CMK (cell line): ENCODE data around the gene GLIS1.
"Not testable (repeated sequence)": the region's sequence is repeated elsewhere in the genome, so short reads cannot be mapped to it uniquely, and the experiment has no call there.

Source experiments
- DNase-seq: peaks from one replicate; pipeline ENCODE4 v3.0.0-alpha.2; 2010; ENCODE audit warnings: low read depth

The GLIS1 gene

DNA sequence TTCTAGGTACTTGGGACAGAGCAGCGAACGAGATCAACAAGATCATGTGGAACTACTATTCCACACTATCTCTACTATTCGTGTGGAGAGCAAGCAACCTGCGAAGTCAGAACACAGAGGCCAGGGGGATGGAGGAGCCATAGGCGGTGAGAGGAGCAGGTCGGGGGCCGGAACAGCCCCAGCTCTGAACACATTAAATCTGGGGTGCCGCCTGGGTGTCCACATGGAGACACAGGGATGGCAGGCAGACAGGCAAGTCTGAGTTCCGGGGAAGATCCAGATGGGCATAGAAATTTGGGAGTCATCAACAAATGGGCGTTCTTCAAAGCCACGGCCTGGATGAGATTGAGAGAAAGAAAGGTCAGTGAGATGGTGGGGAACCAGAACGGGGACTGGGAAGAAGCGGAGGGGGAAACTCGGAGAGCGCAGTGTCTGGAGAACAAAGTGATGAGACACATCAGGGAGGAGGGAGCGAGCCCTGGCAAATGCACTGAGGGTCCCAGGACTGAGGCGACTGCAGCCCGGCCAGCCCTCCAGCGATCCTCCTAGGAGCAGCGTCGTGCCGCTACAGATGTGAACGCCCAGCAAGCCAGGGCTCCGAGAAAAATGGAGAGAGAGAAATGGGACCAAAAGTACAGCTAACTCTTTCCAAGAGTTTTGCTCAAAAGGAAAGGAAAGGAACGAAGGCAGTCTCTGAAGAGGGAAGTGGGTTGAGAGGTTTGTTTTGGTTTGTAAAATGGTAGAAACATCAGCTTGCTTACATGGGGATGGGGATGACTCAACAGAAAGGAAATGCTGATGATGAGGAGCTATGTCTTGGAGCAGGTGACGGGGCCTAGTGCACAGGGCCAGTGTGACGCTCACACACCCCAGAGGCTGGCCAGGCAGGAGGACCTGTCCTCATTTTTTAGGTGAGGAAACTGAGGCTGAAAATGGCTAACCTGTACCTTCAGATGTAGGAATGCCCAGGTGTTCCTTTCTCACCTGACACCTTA, 84.5 kb downstream of the GLIS1 start:
- no peak for DNase-seq

DNA sequence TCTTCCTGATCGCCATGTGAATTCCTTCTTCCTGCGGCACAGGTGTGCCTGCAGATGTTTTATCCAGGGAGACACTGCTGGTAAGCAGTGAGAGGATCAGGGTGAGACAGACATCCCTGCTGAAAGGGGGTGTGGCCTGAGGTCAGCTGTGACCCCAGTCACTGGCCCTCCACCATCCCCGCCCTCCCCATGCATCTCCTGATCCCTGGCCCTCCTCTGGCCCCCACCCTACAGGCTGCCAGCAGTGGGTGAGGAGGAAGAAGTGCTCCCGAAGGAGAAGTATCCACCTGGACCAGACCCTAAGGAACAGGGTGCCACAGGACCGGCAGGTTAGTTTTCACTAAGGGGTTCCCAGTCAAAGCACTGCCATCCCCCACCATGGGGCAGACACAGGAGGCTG, 85.3 kb downstream of the GLIS1 start:
- DNase-seq: no peak

DNA sequence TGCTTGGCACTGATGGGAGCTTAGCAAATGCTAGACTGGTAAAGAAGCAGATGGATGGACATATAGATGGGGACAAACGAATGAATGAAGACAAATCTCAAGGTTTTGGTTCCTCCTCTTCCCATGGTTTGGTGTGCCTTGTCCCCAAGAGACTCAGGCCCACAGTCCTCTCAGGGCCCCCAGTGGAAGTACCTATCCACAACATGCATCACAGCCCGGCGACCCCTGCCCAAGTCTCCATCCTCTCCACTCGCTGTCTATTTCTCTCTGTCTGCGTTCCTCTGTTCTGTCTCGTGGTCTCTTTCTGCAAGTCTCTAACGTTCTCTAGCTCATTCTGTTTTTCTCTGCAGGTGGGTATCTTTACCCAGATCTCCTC, 85.8 kb downstream of the GLIS1 start:
- no peak for DNase-seq

DNA sequence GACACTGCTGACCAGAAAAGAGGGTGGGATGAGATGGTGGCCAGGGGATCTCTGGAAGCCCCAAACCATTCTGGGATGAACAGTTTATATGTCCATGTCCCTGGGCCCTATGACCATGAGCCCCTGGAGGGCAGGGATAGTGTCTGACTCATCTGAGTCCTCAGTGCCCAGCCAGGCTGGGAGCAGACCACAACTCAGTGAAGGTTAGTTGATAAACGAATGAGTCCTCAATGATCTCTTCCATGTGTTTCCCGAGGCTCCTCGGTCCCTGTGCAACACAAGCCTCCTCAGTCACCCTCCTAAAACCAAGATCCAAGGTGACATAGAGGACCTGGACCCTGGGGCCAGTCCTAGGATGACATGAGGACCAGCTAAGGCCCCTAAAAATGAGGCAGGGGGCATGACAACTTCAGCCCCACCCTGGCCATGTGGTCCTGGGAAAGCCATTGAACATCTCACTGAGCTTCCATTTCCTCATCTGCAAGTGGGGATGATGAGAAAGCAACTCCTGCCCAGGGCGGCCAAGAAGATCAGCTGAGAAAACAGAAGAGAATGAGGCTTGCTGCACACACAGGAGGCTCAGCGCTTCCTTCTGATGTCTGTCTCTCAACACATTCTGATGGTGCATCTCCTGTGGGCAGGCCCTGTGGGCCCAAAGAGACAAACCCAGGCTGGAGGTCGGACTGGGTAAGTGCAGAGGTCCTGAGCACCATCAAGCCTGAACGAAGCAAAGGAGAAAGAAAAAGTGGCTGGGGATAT, 86.3 kb downstream of the GLIS1 start:
- DNase-seq: no peak

DNA sequence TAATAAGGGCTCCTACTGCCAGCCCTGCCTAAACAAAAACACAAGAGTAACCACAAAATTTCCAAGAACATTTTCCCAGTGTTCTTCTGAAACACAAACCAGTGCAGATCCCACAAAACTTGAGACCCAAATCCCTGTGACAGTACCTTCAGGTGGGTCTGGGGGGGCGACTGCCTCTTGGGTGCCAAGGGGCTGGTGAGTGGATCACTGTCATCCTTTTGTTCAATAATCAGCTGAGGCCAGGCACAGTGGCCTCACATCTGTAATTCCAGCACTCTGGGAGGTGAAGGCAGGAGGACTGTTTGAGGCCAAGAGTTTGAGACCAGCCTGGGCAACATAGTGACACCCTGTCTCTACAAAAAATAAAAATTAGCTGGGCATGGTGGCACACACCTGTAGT, 87.6 kb downstream of the GLIS1 start:
- no peak for DNase-seq

DNA sequence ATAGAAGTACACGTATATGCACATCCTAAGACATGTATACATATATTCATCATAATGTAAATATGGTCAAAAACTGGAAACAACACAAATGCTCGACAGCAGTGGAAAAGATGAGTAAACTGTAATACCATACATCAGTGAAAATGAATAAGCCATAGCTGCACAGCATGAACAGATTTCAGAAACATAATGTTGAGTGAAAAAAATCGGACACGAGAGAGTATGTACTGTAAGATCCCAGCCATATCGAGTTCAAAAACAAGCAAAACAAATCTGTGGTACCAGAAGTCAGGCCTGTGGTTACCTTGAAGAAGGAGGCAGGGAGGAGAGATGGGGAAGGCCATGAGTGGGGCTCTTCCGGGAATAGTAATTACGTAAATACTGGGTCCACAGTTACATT, 90.4 kb downstream of the GLIS1 start:
- no peak for DNase-seq

DNA sequence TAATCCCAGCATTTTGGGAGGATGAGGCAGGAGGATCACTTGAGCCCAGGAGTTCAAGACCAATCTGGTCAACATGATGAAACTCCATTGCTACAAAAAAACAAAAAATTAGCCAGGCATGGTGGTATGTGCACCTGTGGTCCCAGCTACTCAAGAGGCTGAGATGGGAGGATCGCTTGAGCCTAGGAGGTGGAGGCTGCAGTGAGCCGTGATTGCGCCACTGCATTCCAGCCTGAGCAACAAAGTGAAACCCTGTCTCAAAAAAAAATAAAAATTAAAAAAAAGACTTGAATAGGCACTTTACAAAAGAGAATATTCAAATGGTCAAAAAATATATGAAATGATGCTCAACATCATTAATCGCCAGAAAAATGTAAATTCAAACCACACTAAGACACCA, 91.0 kb downstream of the GLIS1 start:
- not testable (repeated sequence) for DNase-seq

DNA sequence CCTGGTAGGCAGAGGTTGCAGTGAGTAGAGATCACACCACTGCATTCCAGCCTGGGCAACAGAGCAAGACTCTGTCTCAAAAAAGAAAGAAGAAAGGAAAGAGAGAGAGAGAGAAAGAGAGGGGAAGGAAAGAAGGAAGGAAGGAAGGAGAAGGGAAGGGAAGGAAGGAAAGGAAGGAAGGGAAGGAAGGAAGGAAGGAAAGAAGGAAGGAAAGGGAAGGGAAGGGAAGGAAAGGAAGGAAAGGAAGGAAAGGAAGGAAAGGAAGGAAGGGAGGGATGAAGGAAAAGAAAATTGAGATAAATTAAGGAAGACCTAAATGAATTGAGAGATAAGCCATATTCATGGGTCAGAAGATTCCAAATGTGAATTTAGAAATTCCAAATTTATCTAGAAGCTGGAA, 92.2 kb downstream of the GLIS1 start:
- no peak for DNase-seq

DNA sequence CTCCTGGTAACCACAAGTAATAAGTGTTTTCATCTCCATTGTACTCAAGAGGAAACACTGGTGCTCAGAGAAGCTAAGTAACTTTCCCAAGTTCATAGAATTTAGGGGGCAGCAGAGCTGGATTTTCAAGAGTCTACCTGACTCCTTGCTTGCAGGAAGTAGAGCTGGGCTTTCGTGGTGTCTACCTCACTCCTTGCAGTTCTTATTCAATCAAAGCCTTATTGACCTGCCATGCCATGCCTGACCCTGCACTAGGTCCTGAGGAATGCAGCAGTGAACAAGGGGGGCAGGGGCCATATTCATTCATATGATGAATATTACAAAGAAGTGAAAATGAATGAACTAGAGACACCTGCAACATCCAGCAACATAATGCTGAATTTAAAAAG, 93.3 kb downstream of the GLIS1 start:
- DNase-seq: no peak

DNA sequence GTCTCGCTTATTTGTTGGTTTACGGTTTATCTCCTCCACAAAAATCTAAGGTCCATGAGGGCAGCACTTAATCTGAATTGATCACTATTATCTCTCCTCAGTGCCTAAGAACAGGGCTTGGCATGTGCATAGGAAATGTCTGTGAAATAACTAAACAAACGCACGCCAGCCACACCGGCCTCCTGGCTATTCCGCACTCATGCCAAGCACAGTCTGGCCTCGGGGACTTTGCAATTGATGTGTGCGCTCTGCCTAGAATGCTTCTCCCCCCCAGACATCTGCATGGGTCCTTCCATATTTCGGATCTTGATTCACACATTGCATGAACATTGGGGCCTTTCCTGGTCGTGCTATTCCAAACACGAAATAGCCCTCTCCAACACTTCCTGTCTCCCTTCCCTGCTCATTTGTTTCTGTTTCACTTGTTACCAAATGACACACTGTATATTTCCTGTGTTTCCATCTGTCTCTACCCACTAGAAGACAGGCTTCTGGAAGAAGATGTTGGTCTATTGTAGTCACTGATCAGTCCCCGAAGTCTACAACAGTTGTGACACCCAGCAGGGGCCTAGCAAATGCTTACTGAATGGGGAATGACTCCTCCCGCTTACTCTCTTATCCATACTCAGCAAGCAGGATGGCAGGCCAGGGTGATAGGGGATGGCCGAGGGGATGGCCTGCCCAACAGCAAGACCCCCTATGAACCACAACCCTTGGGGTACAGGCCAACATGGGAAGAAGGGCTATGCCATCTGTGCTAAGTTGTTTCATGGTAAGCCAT, 93.9 kb downstream of the GLIS1 start:
- DNase-seq: no peak

DNA sequence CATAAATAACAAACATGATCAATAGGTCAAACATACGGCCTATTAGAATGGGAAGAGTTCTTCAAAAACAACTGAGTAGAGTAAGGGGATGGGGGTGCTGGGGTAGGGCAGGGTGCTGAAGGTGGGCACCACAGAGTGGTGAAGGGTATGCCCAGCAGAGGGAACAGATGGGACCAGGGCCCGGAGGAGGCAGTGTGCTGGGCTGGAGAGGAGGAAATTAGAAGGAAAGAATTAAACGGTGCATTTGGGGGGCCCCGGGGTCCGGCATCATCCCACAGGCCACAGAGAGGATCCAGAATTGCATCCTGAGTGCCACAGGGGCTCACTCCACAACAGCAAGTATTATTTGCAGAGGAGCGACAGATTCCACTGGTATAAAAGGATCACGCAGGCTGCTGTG, 94.5 kb downstream of the GLIS1 start:
- no peak for DNase-seq

DNA sequence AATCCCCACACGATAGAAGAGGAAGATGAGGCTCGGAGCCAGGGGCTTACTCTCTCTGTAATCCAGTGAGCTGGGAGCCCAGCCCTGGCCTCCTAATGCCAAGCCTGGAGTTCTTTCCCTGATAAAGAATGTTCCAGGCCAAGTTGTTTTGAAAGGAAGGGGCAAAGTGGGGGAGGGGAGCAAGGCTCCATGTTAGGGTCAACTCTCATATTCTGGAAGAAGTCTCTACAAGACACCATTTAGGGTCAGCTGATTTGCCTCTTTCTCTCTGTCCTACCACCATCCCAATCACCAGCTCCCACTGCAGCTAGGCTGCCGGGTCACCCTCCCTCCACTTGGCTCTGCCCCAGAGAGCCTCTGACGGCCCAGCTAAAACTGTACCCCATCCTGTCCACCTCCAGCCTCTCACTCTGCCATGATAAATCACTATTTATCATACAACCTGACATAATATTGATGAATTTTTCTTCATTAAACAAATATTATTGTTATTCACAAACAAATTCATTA, 95.0 kb downstream of the GLIS1 start:
- no peak for DNase-seq

DNA sequence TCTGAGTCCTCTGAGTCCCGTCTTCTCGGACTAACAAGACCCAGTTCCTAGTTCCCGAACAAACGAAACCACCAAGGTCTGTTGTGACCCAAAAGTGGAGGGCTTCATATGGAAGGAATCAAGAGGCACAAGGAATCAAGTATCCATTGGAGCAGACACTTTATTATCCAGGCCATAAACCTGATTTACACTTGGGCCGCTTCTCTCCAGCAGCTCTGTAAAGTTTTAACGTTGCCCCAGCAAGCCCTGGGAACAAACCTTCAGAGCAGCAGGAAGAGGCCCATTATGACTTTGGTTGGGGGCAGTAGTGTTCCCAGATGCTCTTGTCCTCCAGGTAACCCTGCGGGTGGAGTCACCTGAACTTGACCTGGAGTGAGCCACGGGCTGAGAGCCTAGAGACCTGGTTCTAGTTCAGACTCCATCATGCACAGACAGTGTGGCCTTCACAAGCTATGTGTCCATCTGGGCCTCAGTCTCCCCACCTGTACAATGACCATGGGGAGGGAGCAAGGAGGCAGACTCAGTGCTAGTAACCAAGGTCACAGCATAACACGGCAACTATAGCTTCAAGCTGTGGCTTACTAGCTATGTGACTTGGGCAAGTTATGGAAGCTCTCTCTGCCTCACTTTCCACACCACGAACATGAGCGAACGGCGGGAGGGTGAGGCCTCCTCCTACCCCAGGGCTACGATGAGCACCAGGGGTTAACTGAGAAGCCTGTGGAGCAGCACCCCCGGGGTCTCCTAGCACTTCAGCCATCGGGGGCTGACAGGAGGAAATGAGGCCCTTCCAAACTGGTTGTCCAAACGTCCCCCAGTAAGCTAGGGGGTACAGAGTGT, 95.7 kb downstream of the GLIS1 start:
- DNase-seq: no peak

DNA sequence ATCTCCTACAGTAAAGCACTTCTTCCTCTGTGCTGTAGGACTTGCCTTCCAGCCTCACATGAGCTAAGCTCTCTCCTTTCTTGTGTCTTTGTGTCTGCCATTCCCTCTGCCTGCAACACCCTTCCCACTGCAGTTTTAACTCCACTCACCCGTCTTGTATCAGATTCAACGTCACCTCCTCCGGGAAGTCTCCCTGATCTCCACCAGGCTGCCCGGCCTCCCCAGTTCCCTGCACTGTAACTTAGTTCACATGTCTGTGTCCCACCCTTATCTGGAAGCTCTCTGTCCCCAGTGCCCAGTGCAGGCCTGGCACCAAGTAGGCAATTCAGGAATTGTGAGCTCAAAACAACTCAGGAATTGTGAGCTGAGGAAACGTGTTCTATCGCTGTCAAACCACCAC, 96.4 kb downstream of the GLIS1 start:
- no peak for DNase-seq

DNA sequence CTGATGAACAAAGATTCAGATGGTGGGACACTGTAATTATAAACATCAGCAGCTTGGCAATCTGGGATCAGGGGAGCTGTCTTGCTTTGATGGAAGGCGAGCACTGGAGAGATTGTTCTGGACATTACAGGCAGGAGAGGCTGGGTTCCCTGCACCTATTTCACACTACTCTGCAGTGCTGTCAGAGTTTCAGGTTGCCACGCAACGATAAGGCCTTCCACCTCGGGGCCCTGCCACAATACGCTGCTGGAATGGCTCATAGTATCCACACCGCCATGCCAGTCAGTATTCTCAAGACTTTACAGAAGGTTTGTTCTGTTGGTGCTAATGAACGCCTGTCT, 96.8 kb downstream of the GLIS1 start:
- no peak for DNase-seq

DNA sequence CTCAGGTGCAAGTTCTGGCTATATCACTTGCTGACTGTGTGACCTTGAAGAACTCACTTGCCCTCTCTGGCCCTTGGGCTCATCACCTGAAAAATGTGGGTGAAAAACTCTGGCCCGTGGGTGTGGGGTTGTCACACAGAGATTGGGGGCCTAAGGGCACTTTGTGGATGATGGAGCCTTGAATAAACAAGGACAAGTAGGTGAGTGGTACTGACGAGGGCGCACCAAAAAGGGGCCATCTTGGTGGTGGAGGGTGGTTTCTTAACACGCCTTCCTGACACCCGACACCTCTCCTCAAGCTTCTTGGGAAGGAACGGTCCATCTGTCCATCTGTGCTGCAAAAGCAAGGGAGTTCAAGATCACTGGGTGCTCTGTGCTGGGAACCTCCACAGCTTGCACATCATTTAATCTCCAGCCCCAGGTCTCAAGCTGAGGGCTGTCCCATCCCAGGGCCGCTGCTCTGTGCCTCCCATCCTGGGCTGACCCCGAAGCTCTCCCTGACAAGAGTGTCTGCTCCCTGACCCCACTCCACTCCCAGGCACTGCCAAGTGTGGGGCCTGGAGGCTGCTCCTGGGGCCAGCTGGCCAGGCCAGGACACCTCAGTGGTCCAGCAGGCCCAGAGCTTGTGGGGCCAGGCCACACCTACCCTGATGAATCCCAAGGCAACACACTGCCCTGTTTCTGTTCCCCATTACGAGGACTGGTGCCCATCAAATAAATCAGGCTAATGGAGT, 97.3 kb downstream of the GLIS1 start:
- DNase-seq: no peak

DNA sequence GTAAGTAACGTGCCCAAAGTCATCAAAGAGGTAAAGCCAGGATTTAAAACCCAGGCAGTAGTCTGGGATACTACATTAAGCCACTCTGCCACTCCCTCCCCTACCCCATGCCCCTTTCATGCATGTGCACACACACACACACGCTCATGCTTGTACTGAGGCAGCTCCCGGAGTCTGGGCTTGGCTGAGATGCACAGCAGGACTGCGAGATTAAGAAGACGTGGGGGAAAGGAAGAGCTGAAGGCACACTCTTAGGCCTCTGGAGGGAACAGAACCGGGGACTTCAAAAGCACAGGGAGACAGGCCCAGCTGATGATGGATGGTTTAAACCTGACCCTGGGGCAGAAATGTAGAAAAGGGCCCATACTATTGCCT, 98.3 kb downstream of the GLIS1 start:
- DNase-seq: no peak

DNA sequence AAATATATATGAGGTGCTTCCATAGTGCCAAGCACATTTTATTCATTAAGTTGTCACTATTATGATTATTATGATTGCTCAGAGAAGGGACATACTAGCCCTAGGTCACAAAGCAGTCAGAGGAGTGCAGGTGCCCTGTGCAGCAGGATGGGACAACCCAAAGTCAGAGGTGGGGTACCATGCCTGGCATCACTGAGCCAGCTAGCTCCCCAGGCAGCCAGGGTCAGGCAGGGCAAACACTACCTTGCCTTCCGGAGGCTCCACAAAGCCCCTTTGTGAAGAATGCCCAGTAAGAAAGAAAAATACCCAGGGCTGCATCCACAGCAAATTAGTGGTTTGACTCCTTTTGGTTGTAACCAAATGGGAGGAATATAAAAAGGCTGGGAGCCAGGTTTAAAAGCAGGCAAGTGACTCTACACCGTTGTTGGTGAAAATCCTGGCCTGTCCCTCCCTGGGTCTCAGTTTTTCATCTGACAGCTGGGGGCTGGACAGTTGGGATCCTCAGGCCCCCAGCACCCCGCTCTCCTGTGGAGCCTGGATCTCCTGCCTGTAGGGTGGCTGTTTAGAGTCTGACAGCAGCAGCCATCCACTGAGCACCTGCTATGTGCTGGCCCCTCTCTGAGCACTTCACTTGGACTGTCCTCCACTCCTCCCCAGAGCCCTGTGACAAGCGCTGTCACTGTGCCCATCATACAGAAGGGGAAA, 98.8 kb downstream of the GLIS1 start:
- no peak for DNase-seq

DNA sequence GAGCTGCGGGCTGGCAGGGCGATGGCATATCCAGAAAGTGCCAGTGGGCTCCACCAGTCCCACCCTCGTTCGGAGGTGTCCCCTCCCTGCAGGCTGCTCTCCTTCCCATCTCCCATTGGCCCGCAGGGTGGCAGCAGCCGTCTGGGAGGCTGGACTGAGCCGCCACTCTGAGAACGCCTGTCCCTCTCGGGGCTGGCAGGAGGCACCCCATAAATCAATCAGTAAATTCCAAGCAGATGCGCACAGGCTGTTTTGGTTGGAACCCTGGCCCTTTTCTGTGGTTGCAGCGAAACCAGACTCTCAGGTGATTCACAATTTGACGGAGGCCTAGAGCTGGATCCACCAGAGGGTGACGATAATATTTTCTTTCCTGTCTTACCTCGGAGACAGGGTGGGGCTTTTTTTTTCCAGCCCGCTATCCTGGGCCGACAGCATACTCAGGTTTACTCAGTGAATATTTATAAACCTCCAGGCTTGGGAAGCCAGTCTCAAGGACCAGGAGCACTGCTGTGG, 99.7 kb downstream of the GLIS1 start:
- no peak for DNase-seq
